ENCODE data around the gene E2F3.
A peak's percentile ranks its signal among the peaks of the same experiment; 100 is the strongest.

E2F3 gene

DNA sequence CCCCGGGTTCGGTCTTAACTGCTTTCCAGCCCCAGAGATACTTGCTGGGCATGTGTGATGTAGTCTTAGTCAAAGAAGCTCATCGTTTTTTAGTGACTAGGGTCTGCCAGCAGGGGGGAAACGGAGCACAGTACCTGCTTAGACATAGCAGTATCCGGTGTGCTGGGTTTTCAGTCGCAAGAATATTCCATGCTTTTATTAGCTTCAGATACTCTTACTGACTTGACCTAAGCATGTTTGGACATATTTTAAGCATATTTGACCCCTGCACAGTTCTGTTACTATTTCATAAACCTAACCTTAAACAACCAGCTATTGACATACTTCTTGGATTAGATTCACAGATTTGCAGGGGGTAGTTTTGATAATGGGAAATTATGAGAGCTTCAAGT lies 3.0 kb downstream of the E2F3 start:
- TF ChIP-seq, protein P1, sequence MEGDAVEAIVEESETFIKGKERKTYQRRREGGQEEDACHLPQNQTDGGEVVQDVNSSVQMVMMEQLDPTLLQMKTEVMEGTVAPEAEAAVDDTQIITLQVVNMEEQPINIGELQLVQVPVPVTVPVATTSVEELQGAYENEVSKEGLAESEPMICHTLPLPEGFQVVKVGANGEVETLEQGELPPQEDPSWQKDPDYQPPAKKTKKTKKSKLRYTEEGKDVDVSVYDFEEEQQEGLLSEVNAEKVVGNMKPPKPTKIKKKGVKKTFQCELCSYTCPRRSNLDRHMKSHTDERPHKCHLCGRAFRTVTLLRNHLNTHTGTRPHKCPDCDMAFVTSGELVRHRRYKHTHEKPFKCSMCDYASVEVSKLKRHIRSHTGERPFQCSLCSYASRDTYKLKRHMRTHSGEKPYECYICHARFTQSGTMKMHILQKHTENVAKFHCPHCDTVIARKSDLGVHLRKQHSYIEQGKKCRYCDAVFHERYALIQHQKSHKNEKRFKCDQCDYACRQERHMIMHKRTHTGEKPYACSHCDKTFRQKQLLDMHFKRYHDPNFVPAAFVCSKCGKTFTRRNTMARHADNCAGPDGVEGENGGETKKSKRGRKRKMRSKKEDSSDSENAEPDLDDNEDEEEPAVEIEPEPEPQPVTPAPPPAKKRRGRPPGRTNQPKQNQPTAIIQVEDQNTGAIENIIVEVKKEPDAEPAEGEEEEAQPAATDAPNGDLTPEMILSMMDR (conservative IDR thresholded peaks at IDR 0.05; ENCODE audit: low read depth, low read length): peak; percentile 82
- no peaks in the 10 kb centered on the region for H3K36me3 ChIP-seq (ENCODE audit: insufficient read depth)
- H4K20me1 ChIP-seq (ENCODE audit: insufficient read depth): peaks cover 12% of the 10 kb centered on the region; the same call in 1 of the 2 replicates
- H3K27me3 ChIP-seq (ENCODE audit: insufficient read depth, low read depth): no peaks in the 10 kb centered on the region
- peak overlapping the region; percentile 83 for H3K4me2 ChIP-seq
- no peak overlapping the region for H2AFZ ChIP-seq (ENCODE audit: low read depth)
- H3K27ac ChIP-seq: peak overlapping the region; percentile 99
- H3K9ac ChIP-seq: peak overlapping the region; percentile 98
- peaks cover 67% of the 10 kb centered on the region for H3K79me2 ChIP-seq (ENCODE audit: insufficient read depth, low read depth)
- no peak overlapping the region for H3K4me3 ChIP-seq (IDR thresholded peaks at IDR 0.05; ENCODE audit: insufficient read depth, low read depth, low read length)
- H3K4me1 ChIP-seq (ENCODE audit: low read depth, poor library complexity, severe bottlenecking): peaks cover 56% of the 10 kb centered on the region

DNA sequence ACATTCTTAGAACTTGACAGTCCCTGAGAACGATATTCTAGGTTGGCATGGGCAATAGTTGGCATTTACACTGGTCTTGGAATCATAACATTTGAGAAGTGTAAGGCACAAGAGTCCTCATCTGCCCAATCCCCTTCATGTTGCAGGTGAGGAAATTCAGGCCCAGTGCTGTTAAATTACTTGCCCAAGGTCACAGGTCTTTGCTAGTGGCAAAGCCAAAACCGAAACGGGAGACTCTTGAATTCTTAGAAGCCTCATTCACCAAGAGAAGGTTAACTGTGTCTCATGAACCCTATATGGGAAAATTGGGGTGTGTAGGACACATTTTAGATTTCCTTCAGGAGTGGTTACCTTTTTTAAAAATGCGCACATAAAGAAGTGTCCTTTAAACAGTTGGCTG lies 7.2 kb downstream of the E2F3 start:
- no peak overlapping the region for H3K4me3 ChIP-seq (IDR thresholded peaks at IDR 0.05; ENCODE audit: insufficient read depth, low read depth, low read length)
- H4K20me1 ChIP-seq (ENCODE audit: insufficient read depth): peaks cover 37% of the 10 kb centered on the region
- TF ChIP-seq, protein P1 (conservative IDR thresholded peaks at IDR 0.05; ENCODE audit: low read depth, low read length): no peak
- H2AFZ ChIP-seq (ENCODE audit: low read depth): no peak overlapping the region
- no peaks in the 10 kb centered on the region for H3K27me3 ChIP-seq (ENCODE audit: insufficient read depth, low read depth)
- no peaks in the 10 kb centered on the region for H3K36me3 ChIP-seq (ENCODE audit: insufficient read depth)
- H3K4me1 ChIP-seq (ENCODE audit: low read depth, poor library complexity, severe bottlenecking): peaks cover 90% of the 10 kb centered on the region
- peak overlapping the region; percentile 50 for H3K27ac ChIP-seq
- peak overlapping the region; percentile 63 for H3K4me2 ChIP-seq
- peak overlapping the region; percentile 3; the same call in 1 of the 2 replicates for H3K9ac ChIP-seq
- peaks cover 98% of the 10 kb centered on the region for H3K79me2 ChIP-seq (ENCODE audit: insufficient read depth, low read depth)

DNA sequence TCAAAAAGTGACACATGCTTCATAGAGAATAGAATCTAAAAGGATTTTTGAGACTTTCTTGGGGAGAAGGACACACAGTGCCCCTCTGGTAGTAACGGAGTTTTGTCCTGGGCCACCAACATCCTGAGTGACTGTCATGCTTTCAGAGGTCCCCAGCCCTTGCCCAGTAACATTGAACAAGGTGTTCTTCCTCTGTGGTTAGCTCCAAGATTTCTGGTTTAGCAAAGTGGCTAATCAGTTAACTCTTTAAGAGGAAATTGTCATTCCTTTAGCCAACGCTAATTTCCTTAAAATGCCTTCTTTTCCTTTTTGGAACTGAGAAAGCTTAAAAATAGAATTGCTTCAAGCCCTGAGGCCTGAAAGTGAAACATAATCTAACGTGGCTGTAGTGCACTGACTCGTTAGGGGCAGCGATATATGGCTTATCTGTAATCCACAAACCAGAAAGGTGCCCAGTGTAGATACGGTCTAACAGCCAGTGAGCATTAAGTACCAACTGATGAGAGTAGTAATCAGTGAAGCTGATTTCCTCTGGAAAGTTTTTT lies 7.8 kb downstream of the E2F3 start:
- H4K20me1 ChIP-seq (ENCODE audit: insufficient read depth): peaks cover 37% of the 10 kb centered on the region
- TF ChIP-seq, protein P1 (conservative IDR thresholded peaks at IDR 0.05; ENCODE audit: low read depth, low read length): no peak
- H3K27ac ChIP-seq: peak overlapping the region; percentile 50
- peaks cover 100% of the 10 kb centered on the region for H3K79me2 ChIP-seq (ENCODE audit: insufficient read depth, low read depth)
- H3K4me3 ChIP-seq (IDR thresholded peaks at IDR 0.05; ENCODE audit: insufficient read depth, low read depth, low read length): no peak overlapping the region
- H3K9ac ChIP-seq: peak overlapping the region; percentile 3; the same call in 1 of the 2 replicates
- peaks cover 97% of the 10 kb centered on the region for H3K4me1 ChIP-seq (ENCODE audit: low read depth, poor library complexity, severe bottlenecking)
- H3K27me3 ChIP-seq (ENCODE audit: insufficient read depth, low read depth): no peaks in the 10 kb centered on the region
- peak overlapping the region; percentile 63 for H3K4me2 ChIP-seq
- H3K36me3 ChIP-seq (ENCODE audit: insufficient read depth): no peaks in the 10 kb centered on the region
- H2AFZ ChIP-seq (ENCODE audit: low read depth): no peak overlapping the region

GRCh38 chr6:20411544-20411943 lies 9.9 kb downstream of the E2F3 start:
- peaks cover 44% of the 10 kb centered on the region for H4K20me1 ChIP-seq (ENCODE audit: insufficient read depth)
- no peak overlapping the region for H3K27ac ChIP-seq
- H2AFZ ChIP-seq (ENCODE audit: low read depth): no peak overlapping the region
- no peak overlapping the region for H3K4me3 ChIP-seq (IDR thresholded peaks at IDR 0.05; ENCODE audit: insufficient read depth, low read depth, low read length)
- H3K4me2 ChIP-seq: no peak overlapping the region; the same call in 1 of the 2 replicates
- H3K27me3 ChIP-seq (ENCODE audit: insufficient read depth, low read depth): no peaks in the 10 kb centered on the region
- no peak overlapping the region for H3K9ac ChIP-seq
- H3K36me3 ChIP-seq (ENCODE audit: insufficient read depth): no peaks in the 10 kb centered on the region
- TF ChIP-seq, protein P1 (conservative IDR thresholded peaks at IDR 0.05; ENCODE audit: low read depth, low read length): no peak
- H3K79me2 ChIP-seq (ENCODE audit: insufficient read depth, low read depth): peaks cover 98% of the 10 kb centered on the region
- H3K4me1 ChIP-seq (ENCODE audit: low read depth, poor library complexity, severe bottlenecking): peaks cover 99% of the 10 kb centered on the region
